HEK293 (cell line): ENCODE results near the gene CCDC17.

ENCODE experiments used
- CTCF ChIA-PET: fragments of 350-600 bp; formaldehyde crosslinking; extraction: SDS; loops from one replicate; lab custom pipeline; 2021; ENCODE audit warnings: antibody characterized with exemption; lab: Yijun Ruan, JAX
- POLR2A ChIA-PET: fragments of 300-600 bp; formaldehyde crosslinking; extraction: SDS; loops from one replicate; lab custom pipeline; 2020; ENCODE audit warnings: antibody characterized with exemption, inconsistent platforms; lab: Yijun Ruan, JAX
- H3K27ac ChIP-seq: fragments of 200-500 bp; sonication (Bioruptor generic); 2 replicates; pipeline ENCODE4 v1.5.1; 2014; ENCODE audit warnings: low read depth, low read length, control low read depth, inconsistent platforms; ENCODE audit errors: extremely low read depth
- H3K36me3 ChIP-seq, 2 experiments: fragments of 200-500 bp in 1 of 2; sonication (Bioruptor generic) in 1 of 2; 1 replicate in 1 of 2; 2 replicates in 1 of 2; pipeline ENCODE4 v1.5.1; 2014 to 2017; ENCODE audit warnings: inconsistent platforms in 2 of 2, low read length in 2 of 2; ENCODE audit not compliant: control insufficient read depth in 2 of 2, insufficient read depth in 1 of 2
- H3K4me1 ChIP-seq: fragments of 200-500 bp; sonication (Bioruptor generic); 2 replicates; pipeline ENCODE4 v1.5.1; 2014; ENCODE audit warnings: mild to moderate bottlenecking, low read length, inconsistent platforms; ENCODE audit not compliant: control insufficient read depth, insufficient read depth
- H3K4me3 ChIP-seq: 2 replicates; pipeline ENCODE4 v1.5.1; 2011; ENCODE audit warnings: low read depth, mild to moderate bottlenecking, control low read depth, low read length, moderate library complexity
- H3K9me3 ChIP-seq: fragments of 200-500 bp; sonication (Bioruptor generic); 2 replicates; pipeline ENCODE4 v1.5.1; 2014; ENCODE audit warnings: low read depth, low read length, inconsistent platforms; ENCODE audit not compliant: control insufficient read depth, insufficient read depth
- BCL11B ChIP-seq: fragments of 450-650 bp; formaldehyde crosslinking; IDR thresholded peaks from 2 replicates; pipeline ENCODE4 v1.5.1; 2016; ENCODE audit warnings: low read depth, missing biosample characterization, missing genetic modification characterization
- GFI1B ChIP-seq: fragments of 450-650 bp; formaldehyde crosslinking; IDR thresholded peaks from 2 replicates; pipeline ENCODE4 v1.5.1; 2016; ENCODE audit warnings: missing biosample characterization, missing genetic modification characterization
- HOXC10 ChIP-seq: sonication (generic); formaldehyde crosslinking; IDR thresholded peaks from 2 replicates; pipeline ENCODE4 v1.8.1; 2023; ENCODE audit warnings: mild to moderate bottlenecking, missing genetic modification reagents
- SCRT2 ChIP-seq: fragments of 450-650 bp; formaldehyde crosslinking; IDR thresholded peaks from 2 replicates; pipeline ENCODE4 v1.5.1; 2016; ENCODE audit warnings: missing biosample characterization, missing genetic modification characterization
- SP3 ChIP-seq: fragments of 450-650 bp; formaldehyde crosslinking; IDR thresholded peaks from 2 replicates; pipeline ENCODE4 v1.5.1; 2016; ENCODE audit warnings: missing biosample characterization, missing genetic modification characterization
- WT1 ChIP-seq: fragments of 450-650 bp; formaldehyde crosslinking; IDR thresholded peaks from 2 replicates; pipeline ENCODE4 v1.5.1; 2016; ENCODE audit warnings: missing biosample characterization, missing genetic modification characterization
- ZFP41 ChIP-seq: fragments of 450-650 bp; formaldehyde crosslinking; IDR thresholded peaks from 2 replicates; pipeline ENCODE4 v1.5.1; 2016; ENCODE audit warnings: missing biosample characterization, missing genetic modification characterization, borderline replicate concordance
- ZNF155 ChIP-seq: fragments of 450-650 bp; formaldehyde crosslinking; IDR thresholded peaks from 2 replicates; pipeline ENCODE4 v1.5.1; 2016; ENCODE audit warnings: missing biosample characterization, missing genetic modification characterization
- ZNF366 ChIP-seq: fragments of 450-650 bp; formaldehyde crosslinking; conservative IDR thresholded peaks from 2 replicates; pipeline ENCODE4 v1.5.1; 2016; ENCODE audit warnings: missing biosample characterization, missing genetic modification characterization
- ZNF514 ChIP-seq: fragments of 450-650 bp; formaldehyde crosslinking; IDR thresholded peaks from 2 replicates; pipeline ENCODE4 v1.5.1; 2016; ENCODE audit warnings: missing biosample characterization, missing genetic modification characterization
- ZNF521 ChIP-seq: fragments of 450-650 bp; formaldehyde crosslinking; IDR thresholded peaks from 2 replicates; pipeline ENCODE4 v1.5.1; 2017; ENCODE audit warnings: missing biosample characterization, mild to moderate bottlenecking, missing genetic modification characterization
- ZNF530 ChIP-seq: fragments of 450-650 bp; formaldehyde crosslinking; IDR thresholded peaks from 2 replicates; pipeline ENCODE4 v1.5.1; 2016; ENCODE audit warnings: low read depth, missing biosample characterization, missing genetic modification characterization
- ZNF549 ChIP-seq: fragments of 450-650 bp; IDR thresholded peaks from 2 replicates; pipeline ENCODE4 v1.5.1; 2018; ENCODE audit warnings: missing biosample characterization, missing genetic modification characterization, mild to moderate bottlenecking, inconsistent platforms, moderate library complexity
- ZNF596 ChIP-seq: fragments of 450-650 bp; IDR thresholded peaks from 2 replicates; pipeline ENCODE4 v1.5.0; 2018; ENCODE audit warnings: missing biosample characterization, mild to moderate bottlenecking, missing genetic modification characterization, moderate library complexity
- ZNF624 ChIP-seq: fragments of 450-650 bp; formaldehyde crosslinking; IDR thresholded peaks from 2 replicates; pipeline ENCODE4 v1.5.1; 2017; ENCODE audit warnings: missing biosample characterization, missing genetic modification characterization
- ZNF776 ChIP-seq: fragments of 450-650 bp; formaldehyde crosslinking; IDR thresholded peaks from 2 replicates; pipeline ENCODE4 v1.5.0; 2017; ENCODE audit warnings: missing biosample characterization, missing genetic modification characterization, borderline replicate concordance
- ZSCAN30 ChIP-seq: fragments of 450-650 bp; IDR thresholded peaks from 2 replicates; pipeline ENCODE4 v1.5.1; 2018; ENCODE audit warnings: missing biosample characterization, mild to moderate bottlenecking, missing genetic modification characterization, moderate library complexity
- ZXDB ChIP-seq: fragments of 450-650 bp; formaldehyde crosslinking; IDR thresholded peaks from 2 replicates; pipeline ENCODE4 v1.5.1; 2016; ENCODE audit warnings: missing biosample characterization, missing genetic modification characterization
- TF ChIP-seq, protein P1 (sequence below): fragments of 450-650 bp; IDR thresholded peaks from 2 replicates; pipeline ENCODE4 v1.5.1; 2018; ENCODE audit warnings: missing biosample characterization, missing genetic modification characterization
- TF ChIP-seq, protein P2 (sequence below): fragments of 450-650 bp; formaldehyde crosslinking; IDR thresholded peaks from 2 replicates; pipeline ENCODE4 v1.5.1; 2016; ENCODE audit warnings: missing biosample characterization, missing genetic modification characterization, low read depth
- TF ChIP-seq, protein P3 (sequence below): fragments of 450-650 bp; formaldehyde crosslinking; IDR thresholded peaks from 2 replicates; pipeline ENCODE4 v1.5.1; 2016; ENCODE audit warnings: missing biosample characterization, missing genetic modification characterization, low read depth

CCDC17 gene

DNA sequence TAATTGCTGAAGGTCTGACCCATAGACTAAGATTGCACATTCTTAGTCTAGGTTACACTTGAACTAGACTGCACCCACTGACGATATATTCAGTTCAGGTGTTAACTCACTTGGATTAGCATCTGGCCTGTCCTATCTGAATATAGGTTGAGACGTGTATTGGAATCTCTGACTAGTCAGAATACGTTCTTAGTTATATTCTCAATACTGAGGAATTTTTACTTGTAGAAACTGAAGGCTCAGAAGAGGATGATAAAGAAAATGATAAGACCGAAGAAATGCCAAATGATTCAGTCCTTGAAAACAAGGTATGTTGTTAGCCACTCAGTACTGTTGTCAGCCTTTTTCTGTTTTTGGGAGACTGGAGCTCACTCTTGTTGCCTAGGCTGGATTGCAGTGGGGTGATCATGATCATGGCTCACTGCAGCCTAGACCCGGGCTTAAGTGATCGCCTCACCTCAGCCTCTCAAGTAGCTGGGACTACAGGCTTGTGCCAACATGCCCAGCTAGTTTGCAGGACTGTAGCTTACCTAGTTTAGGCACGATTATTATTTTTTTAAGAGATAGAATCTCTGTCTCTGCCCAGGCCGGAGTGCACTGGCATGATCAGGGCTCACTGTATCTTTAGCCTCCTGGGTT is 10.8 kb downstream of the CCDC17 start (continued):
- TF ChIP-seq, protein P1, sequence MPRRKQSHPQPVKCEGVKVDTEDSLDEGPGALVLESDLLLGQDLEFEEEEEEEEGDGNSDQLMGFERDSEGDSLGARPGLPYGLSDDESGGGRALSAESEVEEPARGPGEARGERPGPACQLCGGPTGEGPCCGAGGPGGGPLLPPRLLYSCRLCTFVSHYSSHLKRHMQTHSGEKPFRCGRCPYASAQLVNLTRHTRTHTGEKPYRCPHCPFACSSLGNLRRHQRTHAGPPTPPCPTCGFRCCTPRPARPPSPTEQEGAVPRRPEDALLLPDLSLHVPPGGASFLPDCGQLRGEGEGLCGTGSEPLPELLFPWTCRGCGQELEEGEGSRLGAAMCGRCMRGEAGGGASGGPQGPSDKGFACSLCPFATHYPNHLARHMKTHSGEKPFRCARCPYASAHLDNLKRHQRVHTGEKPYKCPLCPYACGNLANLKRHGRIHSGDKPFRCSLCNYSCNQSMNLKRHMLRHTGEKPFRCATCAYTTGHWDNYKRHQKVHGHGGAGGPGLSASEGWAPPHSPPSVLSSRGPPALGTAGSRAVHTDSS: no peak

DNA sequence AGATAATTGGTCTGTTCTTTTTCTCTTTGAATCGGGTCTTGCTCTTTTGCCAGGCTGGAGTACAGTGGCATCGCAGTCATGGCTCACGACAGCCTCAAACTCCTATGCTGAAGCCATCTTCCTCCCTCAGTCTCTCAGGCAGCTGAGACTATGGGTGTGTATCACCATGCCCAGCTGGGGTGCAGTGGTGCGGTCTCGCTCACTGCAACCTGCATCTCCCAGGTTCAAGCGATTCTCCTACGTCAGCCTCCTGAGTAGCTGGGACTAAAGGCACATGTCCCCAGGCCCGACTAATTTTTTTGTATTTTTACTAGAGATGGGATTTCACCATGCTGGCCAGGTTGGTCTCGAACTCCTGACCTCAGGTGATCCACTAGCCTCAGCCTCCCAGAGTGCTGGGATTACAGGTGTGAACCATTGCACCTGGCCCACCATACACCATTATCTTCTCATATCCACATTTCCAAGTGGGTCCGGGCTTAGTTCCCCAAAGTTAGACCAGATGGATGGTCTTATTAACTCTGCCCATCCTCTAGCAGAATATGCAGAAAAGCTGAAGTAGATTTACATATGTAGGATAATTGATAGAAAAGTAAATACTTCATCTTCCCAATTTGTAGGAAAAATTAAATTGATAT is 13.1 kb downstream of the CCDC17 start:
- CTCF ChIA-PET: interaction anchor here (0.7 kb wide), 1 partner anchor 817 kb away, joined by 7 read pairs; no protein-coding TSS in a partner anchor
- no peaks in the 10 kb centered on the region for H3K9me3 ChIP-seq
- H3K27ac ChIP-seq: no peak overlapping the region
- no peak for TF ChIP-seq HOXC10 (CRISPR knock-in tag)
- no peak for TF ChIP-seq ZNF155 (tag by site-specific recombination)
- TF ChIP-seq ZXDB: no peak
- no peak for TF ChIP-seq ZNF514 (tag by site-specific recombination)
- no peak for TF ChIP-seq ZNF776 (tag by site-specific recombination)
- H3K4me1 ChIP-seq: no peaks in the 10 kb centered on the region
- POLR2A ChIA-PET: no interaction called here
- peaks cover 37 to 92% of the 10 kb centered on the region in 2 experiments for H3K36me3 ChIP-seq
- no peak overlapping the region for H3K4me3 ChIP-seq

DNA sequence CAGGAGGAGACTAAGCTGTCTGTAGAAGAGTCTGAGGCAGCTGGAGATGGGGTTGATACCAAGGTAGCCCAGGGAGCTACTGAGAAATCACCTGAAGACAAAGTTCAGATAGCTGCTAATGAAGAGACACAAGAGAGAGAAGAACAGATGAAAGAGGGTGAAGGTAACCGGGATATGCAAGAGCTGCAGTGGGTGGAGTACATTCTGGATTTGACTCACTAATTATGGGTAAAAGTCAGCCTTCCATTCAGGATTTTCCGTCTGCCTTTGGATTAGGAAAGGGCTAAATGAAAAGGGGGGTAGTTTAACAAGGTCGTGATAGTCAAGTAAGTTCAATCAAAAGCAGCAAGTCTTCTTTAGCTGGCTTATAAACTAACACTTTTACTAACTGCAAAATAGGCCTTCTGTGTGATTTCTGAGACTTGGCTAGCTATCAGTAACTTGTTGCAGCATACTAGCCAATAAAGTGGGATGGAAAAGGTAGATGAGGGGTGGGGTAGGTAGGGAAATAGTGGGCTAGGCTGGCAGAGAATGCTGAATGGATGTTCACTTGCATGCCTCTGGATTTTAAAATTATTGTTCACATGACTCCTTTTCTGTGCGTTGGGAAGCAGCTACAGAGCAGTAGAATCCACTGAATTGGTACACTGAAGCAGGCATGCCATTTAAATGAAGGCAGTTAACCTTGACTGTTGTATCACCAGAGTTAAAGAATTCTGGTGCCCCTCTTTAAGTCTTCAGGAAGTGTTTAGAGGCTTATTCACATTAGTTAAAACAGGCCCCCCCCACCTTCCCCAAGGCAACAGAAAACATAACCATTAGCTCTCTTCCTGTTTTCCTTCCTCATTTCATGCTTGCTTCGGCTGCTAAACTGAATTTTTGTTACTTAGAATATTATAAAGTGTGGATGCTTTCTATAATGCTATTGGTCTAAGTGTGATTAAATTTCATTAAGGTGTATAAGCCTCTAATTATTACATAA is 15.4 kb downstream of the CCDC17 start:
- POLR2A ChIA-PET: no interaction called here
- CTCF ChIA-PET: interaction anchor here (0.6 kb wide), 1 partner anchor 20 kb away, joined by 4 read pairs; no protein-coding TSS in a partner anchor

DNA sequence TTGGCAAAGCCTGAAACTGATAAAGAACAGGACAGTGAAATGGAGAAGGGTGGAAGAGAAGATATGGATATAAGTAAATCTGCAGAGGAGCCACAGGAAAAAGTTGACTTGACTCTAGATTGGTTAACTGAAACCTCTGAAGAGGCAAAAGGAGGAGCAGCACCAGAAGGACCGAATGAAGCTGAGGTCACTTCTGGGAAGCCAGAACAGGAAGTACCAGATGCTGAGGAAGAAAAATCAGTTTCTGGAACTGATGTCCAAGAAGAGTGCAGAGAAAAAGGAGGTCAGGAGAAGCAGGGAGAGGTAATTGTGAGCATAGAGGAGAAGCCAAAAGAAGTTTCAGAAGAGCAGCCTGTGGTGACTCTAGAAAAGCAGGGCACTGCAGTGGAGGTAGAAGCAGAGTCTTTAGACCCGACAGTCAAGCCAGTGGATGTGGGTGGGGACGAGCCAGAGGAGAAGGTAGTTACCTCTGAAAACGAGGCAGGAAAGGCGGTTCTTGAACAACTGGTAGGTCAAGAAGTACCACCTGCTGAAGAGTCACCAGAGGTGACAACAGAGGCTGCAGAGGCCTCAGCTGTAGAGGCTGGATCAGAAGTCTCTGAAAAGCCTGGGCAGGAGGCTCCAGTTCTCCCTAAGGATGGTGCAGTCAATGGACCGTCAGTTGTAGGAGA is 16.3 kb downstream of the CCDC17 start:
- Histone ChIP-seq H3K4me3 (no peak overlapping the region), H3K36me3 (peaks cover 18 to 90% of the 10 kb centered on the region in 2 experiments), H3K27ac (no peak overlapping the region), H3K9me3 (no peaks in the 10 kb centered on the region), H3K4me1 (no peaks in the 10 kb centered on the region)
- ChIA-PET CTCF (no interaction called here), POLR2A (no interaction called here)
- TF ChIP-seq SP3 (tag by site-specific recombination) (no peak), ZFP41 (tag by site-specific recombination) (no peak), WT1 (tag by site-specific recombination) (no peak), ZNF624 (tag by site-specific recombination) (no peak), ZNF530 (no peak), ZNF366 (tag by site-specific recombination) (no peak), SCRT2 (tag by site-specific recombination) (no peak), ZXDB (no peak), ZNF549 (no peak), ZNF596 (tag by site-specific recombination) (no peak), ZSCAN30 (no peak), ZNF521 (tag by site-specific recombination) (no peak), BCL11B (tag by site-specific recombination) (no peak)
- TF ChIP-seq, protein P2, sequence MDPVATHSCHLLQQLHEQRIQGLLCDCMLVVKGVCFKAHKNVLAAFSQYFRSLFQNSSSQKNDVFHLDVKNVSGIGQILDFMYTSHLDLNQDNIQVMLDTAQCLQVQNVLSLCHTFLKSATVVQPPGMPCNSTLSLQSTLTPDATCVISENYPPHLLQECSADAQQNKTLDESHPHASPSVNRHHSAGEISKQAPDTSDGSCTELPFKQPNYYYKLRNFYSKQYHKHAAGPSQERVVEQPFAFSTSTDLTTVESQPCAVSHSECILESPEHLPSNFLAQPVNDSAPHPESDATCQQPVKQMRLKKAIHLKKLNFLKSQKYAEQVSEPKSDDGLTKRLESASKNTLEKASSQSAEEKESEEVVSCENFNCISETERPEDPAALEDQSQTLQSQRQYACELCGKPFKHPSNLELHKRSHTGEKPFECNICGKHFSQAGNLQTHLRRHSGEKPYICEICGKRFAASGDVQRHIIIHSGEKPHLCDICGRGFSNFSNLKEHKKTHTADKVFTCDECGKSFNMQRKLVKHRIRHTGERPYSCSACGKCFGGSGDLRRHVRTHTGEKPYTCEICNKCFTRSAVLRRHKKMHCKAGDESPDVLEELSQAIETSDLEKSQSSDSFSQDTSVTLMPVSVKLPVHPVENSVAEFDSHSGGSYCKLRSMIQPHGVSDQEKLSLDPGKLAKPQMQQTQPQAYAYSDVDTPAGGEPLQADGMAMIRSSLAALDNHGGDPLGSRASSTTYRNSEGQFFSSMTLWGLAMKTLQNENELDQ (tag by site-specific recombination): no peak
- TF ChIP-seq, protein P3, sequence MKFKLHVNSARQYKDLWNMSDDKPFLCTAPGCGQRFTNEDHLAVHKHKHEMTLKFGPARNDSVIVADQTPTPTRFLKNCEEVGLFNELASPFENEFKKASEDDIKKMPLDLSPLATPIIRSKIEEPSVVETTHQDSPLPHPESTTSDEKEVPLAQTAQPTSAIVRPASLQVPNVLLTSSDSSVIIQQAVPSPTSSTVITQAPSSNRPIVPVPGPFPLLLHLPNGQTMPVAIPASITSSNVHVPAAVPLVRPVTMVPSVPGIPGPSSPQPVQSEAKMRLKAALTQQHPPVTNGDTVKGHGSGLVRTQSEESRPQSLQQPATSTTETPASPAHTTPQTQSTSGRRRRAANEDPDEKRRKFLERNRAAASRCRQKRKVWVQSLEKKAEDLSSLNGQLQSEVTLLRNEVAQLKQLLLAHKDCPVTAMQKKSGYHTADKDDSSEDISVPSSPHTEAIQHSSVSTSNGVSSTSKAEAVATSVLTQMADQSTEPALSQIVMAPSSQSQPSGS (tag by site-specific recombination): no peak

More for the DNA sequence above, 15.4 kb downstream of the CCDC17 start:
- Histone ChIP-seq H3K36me3 (peaks cover 23 to 90% of the 10 kb centered on the region in 2 experiments), H3K9me3 (no peaks in the 10 kb centered on the region), H3K4me3 (no peak overlapping the region), H3K4me1 (no peaks in the 10 kb centered on the region), H3K27ac (no peak overlapping the region)
- TF ChIP-seq SCRT2 (tag by site-specific recombination): peak; percentile 66; the same call in 1 of the 2 replicates
- no peak for TF ChIP-seq GFI1B (tag by site-specific recombination)
